Panc1 (cell line): ENCODE results near the gene SPATA17.

Source experiments
- CTCF ChIP-seq: fragments of 450-650 bp; IDR thresholded peaks from 2 replicates; pipeline ENCODE4 v1.5.1; 2017; ENCODE audit warnings: mild to moderate bottlenecking
- POLR2AphosphoS5 ChIP-seq: IDR thresholded peaks from 2 replicates; pipeline ENCODE4 v1.6.1; 2012; ENCODE audit warnings: mild to moderate bottlenecking, low read depth, low read length, moderate library complexity
- TCF7L2 ChIP-seq: IDR thresholded peaks from 2 replicates; pipeline ENCODE4 v1.6.1; 2011; ENCODE audit warnings: mild to moderate bottlenecking, low read depth, low read length, inconsistent platforms

GRCh38 chr1:217910203-217910602 lies 279.1 kb downstream of the SPATA17 start:
- TF ChIP-seq CTCF (no peak), TCF7L2 (no peak), POLR2AphosphoS5 (no peak)
